Heart left ventricle (tissue), 16 donors: ENCODE measurements around the gene MRRF. TPM values are rescaled to one million over a fixed set of nuclear protein-coding genes. Genes with fewer than 3 reads are reported as not detected.

Experiments
- ATAC-seq, 4 donors: fragments of 200-7000 bp; cut with Tn5 transposase; one replicate each; pipeline ENCODE4 v1.9.1; 2020 to 2022; ENCODE audit warnings: moderate library complexity in 4 of 4, mild to moderate bottlenecking in 3 of 4, moderate number of reproducible peaks in 1 of 4
- DNase-seq, 5 donors: peaks; one replicate each; pipeline ENCODE4 v3.0.0-alpha.2; 2020
- H3K27ac ChIP-seq, 12 donors: fragments of 200-600 bp; sonication (generic) in 4 of 12; one replicate each; pipeline versions ENCODE4 v1.5.0 to v1.8.0; 2016 to 2022; ENCODE audit warnings: mild to moderate bottlenecking in 2 of 12
- H3K27me3 ChIP-seq, 9 donors: fragments of 200-600 bp; sonication (generic) in 2 of 9; one replicate each; pipeline versions ENCODE4 v1.5.1 to v1.8.0; 2016 to 2022; ENCODE audit warnings: mild to moderate bottlenecking in 3 of 9
- H3K36me3 ChIP-seq, 9 donors: fragments of 200-600 bp; sonication (generic) in 2 of 9; one replicate each; pipeline versions ENCODE4 v1.5.0 to v1.8.0; 2018 to 2022; ENCODE audit warnings: mild to moderate bottlenecking in 2 of 9
- H3K4me1 ChIP-seq, 12 donors: fragments of 200-600 bp; sonication (generic) in 4 of 12; one replicate each; pipeline versions ENCODE4 v1.5.0 to v1.8.0; 2016 to 2022; ENCODE audit warnings: mild to moderate bottlenecking in 3 of 12
- H3K4me3 ChIP-seq, 12 donors: fragments of 200-600 bp; sonication (generic) in 4 of 12; one replicate each; pipeline versions ENCODE4 v1.5.0 to v1.8.0; 2017 to 2022; ENCODE audit warnings: mild to moderate bottlenecking in 9 of 12, moderate library complexity in 4 of 12
- H3K9me3 ChIP-seq, 12 donors: fragments of 200-600 bp; sonication (generic) in 4 of 12; one replicate each; pipeline versions ENCODE4 v1.5.0 to v1.8.0; 2016 to 2022; ENCODE audit warnings: mild to moderate bottlenecking in 1 of 12
- CTCF ChIP-seq, 12 donors: fragments of 200-600 bp; sonication (generic) in 4 of 12; IDR thresholded peaks; one replicate each; pipeline versions ENCODE4 v1.5.0 to v1.8.0; 2018 to 2022; ENCODE audit warnings: antibody characterized with exemption in 12 of 12, mild to moderate bottlenecking in 5 of 12
- POLR2A ChIP-seq, 2 donors: fragments of 450-650 bp; IDR thresholded peaks; one replicate each; pipeline ENCODE4 v1.6.1; 2017; ENCODE audit warnings: antibody characterized with exemption in 2 of 2, mild to moderate bottlenecking in 2 of 2, moderate library complexity in 2 of 2
- WGBS, 4 donors: extraction: QIAGEN DNeasy Blood & Tissue Kit in 2 of 4; methylation state at CpG; one replicate each; pipeline versions ENCODE4 v1.1.5 to v1.1.7; 2013 to 2018; 5-methylcytosine and 5-hydroxymethylcytosine counted together
- intact Hi-C, 10 donors: fragments of 100-400 bp; cut with DNase I; formaldehyde crosslinking; loops; one replicate each; pipeline versions ENCODE4 v1.11.1 to v1.14.2; 2022
- polyA plus RNA-seq, 2 donors: library from polyadenylated mRNA; stranded (reverse); fragments of 200-250 nt; gene quantifications; one replicate each; pipeline ENCODE4 v1.2.3, GENCODE V29; 2013
- total RNA-seq, 9 donors: library from RNA; depleted of rRNA in 2 of 9; stranded (reverse); fragments of >200 nt in 2 of 9; fragmentation: NEBNext Ultra II Directional in 3 of 9; extraction: Animal tissue kit (Norgen Biotek cat#: 25700) in 3 of 9; gene quantifications; one replicate each; pipeline versions ENCODE4 v1.1.0 to v1.2.4, GENCODE V29; 2016 to 2023
- donor health status: ischemic (EF 13 %, LVEDD 7.1; RV severe dilation, severe dysfunction).
- donor health status: healthy with polysubstance abuse.
- donor health status: DM: no; HTN: yes; CAD: no.
- donor health status: DM: no; HTN: no; CAD: no.
- donor health status: ischemic (EF 25% LVEDD 6.9; RV normal size, moderate dysfunction).
- donor health status: ischemic (EF 25% LVEDD 5.7; RV mildly dilated, moderate dysfunction).
- donor health status: healthy.
- donor health status: DM: yes; HTN: yes; CAD: no.
- donor health status: ischemic (EF 35%, LVEDD 5.7; RV mildly dilated, moderate dysfunction).
- donor health status: nonischemic (EF 11% LVEDD 7.7; RV severe dilation, severe dysfunction).
- donor health status: DM: yes; HTN: yes; CAD: no.
- donor health status: PGD.
- donor health status: ischemic (EF 29% LVEDD 5.4; RV normal size, mild dysfunction).
- donor health status: nonischemic (EF 23%, LVEDD 6.1; RV moderate dilation, normal function).

Gene MRRF
- total and polyA plus RNA-seq, 11 donors: 27.0 to 48.1 (median 36.0) TPM

- DNase-seq: no peak
- no peaks in the 10 kb centered on the region for H3K36me3 ChIP-seq
- no peak overlapping the region for H3K4me3 ChIP-seq
- peaks cover 0 to 5% (median 0%) of the 10 kb centered on the region in 9 donors for H3K27me3 ChIP-seq
- H3K27ac ChIP-seq: peak overlapping the region in 6 of 12 donors; percentile 41 to 81 (median 73)
- peaks cover 0 to 5% (median 0%) of the 10 kb centered on the region in 12 donors for H3K9me3 ChIP-seq
- intact Hi-C loops: loop anchor here in 9 of 10 donors (1.0 to 10.0 kb wide), 9 partner anchors 81 to 804 kb away; partner anchors contain the start of genes MRRF (in 4 of the 9), RBM18 (in 4 of the 9) and LHX6 (in 1 of the 9)
- WGBS, 4 donors: 63 to 76% (median 72%) methylated on average over 2 of the region's 2 CpGs
- ATAC-seq: no peak
- no peak for TF ChIP-seq CTCF (IDR thresholded peaks at IDR 0.05)
- no peak for TF ChIP-seq POLR2A (IDR thresholded peaks at IDR 0.05)
- H3K4me1 ChIP-seq: peaks cover 0 to 23% (median 17%) of the 10 kb centered on the region in 12 donors
Measured at GRCh38 chr9:122348791-122349190, 84.1 kb downstream of the MRRF start.

GRCh38 chr9:122349201-122349600 is 84.5 kb downstream of the MRRF start:
- ATAC-seq: no peak
- H3K27me3 ChIP-seq: peaks cover 0 to 5% (median 0%) of the 10 kb centered on the region in 9 donors
- no peak overlapping the region for H3K27ac ChIP-seq
- DNase-seq: no peak
- H3K4me1 ChIP-seq: peaks cover 0 to 23% (median 17%) of the 10 kb centered on the region in 12 donors
- peaks cover 0 to 5% (median 0%) of the 10 kb centered on the region in 12 donors for H3K9me3 ChIP-seq
- H3K4me3 ChIP-seq: no peak overlapping the region
- no peaks in the 10 kb centered on the region for H3K36me3 ChIP-seq
- 72 to 88% (median 81%) methylated on average over 4 of the region's 4 CpGs for WGBS, 4 donors
- no peak for TF ChIP-seq CTCF (IDR thresholded peaks at IDR 0.05)
- TF ChIP-seq POLR2A (IDR thresholded peaks at IDR 0.05): no peak
- intact Hi-C loops: loop anchor here in 9 of 10 donors (1.0 to 10.0 kb wide), 9 partner anchors 82 to 804 kb away; partner anchors contain the start of genes MRRF (in 4 of the 9), RBM18 (in 4 of the 9) and LHX6 (in 1 of the 9)

GRCh38 chr9:122350577-122351355 is 86.1 kb downstream of the MRRF start:
- 38 to 56% (median 40%) methylated on average over 7 to 11 of the region's 11 CpGs for WGBS, 4 donors
- intact Hi-C loops: loop anchor here (1.0 to 10.0 kb wide), 8 partner anchors 56 to 464 kb away; partner anchors contain the start of gene OR1K1 (in 1 of the 10)

More at GRCh38 chr9:122350577-122351355, 86.1 kb downstream of the MRRF start:
- H3K9me3 ChIP-seq: peaks cover 0 to 5% (median 0%) of the 10 kb centered on the region in 12 donors
- ATAC-seq: peak; percentile 81 to 89 (median 83)
- H3K36me3 ChIP-seq: no peaks in the 10 kb centered on the region
- peaks cover 0 to 28% (median 17%) of the 10 kb centered on the region in 12 donors for H3K4me1 ChIP-seq
- peak; percentile 76 to 92 (median 78) for DNase-seq
- TF ChIP-seq CTCF (IDR thresholded peaks at IDR 0.05) (peak; percentile 94 to 99 (median 96)), POLR2A (IDR thresholded peaks at IDR 0.05) (no peak)
- peaks cover 0 to 5% (median 0%) of the 10 kb centered on the region in 9 donors for H3K27me3 ChIP-seq
- no peak overlapping the region for H3K27ac ChIP-seq
- no peak overlapping the region for H3K4me3 ChIP-seq
